T47D (cell line): ENCODE measurements around the gene OR8B8.
A peak's percentile ranks its signal among the peaks of the same experiment; 100 is the strongest.

Source experiments
- DNase-seq, 2 experiments: peaks; one replicate each; pipeline versions ENCODE4 v3.0.0 to v3.0.0-alpha.2; 2011 to 2012; ENCODE audit warnings: low read depth in 1 of 2, low spot score in 1 of 2
- JUND ChIP-seq: IDR thresholded peaks from 2 replicates; pipeline ENCODE4 v1.6.1; 2012; ENCODE audit warnings: low read depth
- in situ Hi-C: cut with HindIII; loops from 2 replicates; pipeline ENCODE4 v1.10.0; 2016; ENCODE audit warnings: low sequenced_read_pairs, low pct_unique_long_range_greater_than_20kb

OR8B8 gene, protein sequence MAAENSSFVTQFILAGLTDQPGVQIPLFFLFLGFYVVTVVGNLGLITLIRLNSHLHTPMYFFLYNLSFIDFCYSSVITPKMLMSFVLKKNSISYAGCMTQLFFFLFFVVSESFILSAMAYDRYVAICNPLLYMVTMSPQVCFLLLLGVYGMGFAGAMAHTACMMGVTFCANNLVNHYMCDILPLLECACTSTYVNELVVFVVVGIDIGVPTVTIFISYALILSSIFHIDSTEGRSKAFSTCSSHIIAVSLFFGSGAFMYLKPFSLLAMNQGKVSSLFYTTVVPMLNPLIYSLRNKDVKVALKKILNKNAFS

DNA sequence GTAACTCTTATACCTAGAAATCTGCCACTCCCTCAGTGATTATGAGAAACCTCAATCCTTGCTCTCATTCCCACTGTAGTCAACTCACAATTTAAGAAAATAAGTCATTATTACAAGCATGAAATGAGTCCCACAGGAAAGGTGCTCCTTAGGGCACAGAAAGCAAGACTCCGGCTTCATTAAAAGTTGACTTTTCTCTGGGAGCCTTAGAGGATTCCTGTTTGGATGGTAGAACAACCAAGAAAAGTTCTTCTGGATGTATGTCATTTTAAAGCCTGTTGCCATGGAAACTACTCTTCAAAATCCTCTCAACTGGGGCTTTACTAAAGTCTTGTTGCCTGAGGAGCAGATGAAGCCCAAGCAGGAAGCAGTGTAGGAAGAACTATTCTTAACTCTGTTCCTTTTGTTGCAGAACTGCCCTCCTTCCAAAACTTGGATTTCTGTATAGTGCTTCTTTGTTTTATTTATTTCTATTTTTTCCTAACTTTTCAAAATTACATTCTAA lies at the start of gene OR8B8:
OR8B8 (minus strand) TSS at position 51 of the 505 bp plus-strand sequence. CDS start 4,611 bp downstream, outside the sequence.
- in situ Hi-C loops: no loop called here
- DNase-seq: no peak
- no peak for TF ChIP-seq JUND

- no peak for DNase-seq
- in situ Hi-C loops: no loop called here
- no peak for TF ChIP-seq JUND
These were observed 47.6 kb upstream of the OR8B8 start for GRCh38 chr11:124493016-124493655.

DNA sequence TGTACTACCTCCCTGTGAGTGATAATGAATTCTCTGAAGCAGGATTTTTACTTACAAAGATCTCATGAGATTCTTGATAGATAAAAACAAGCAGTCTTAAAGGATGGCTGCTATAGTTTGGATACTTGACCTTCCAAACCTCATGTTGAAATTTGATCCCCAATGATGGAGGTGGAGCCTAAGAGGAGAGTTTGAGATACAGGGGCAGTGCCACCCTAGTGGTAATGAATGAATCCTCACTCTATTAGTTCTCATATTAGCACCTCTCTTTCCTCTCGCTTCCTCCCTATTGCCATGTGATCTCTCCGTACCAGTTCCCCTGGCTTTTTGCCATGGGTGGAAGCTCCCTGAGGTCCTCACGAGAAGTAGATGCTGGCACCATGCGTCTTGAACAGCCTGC lies 37.9 kb upstream of the OR8B8 start:
- no peak for TF ChIP-seq JUND
- DNase-seq: no peak
- in situ Hi-C loops: no loop called here

GRCh38 chr11:124482362-124483147 lies 37.1 kb upstream of the OR8B8 start:
- DNase-seq: peak in 1 of 2 experiments; percentile 20
- no peak for TF ChIP-seq JUND
- in situ Hi-C loops: no loop called here

GRCh38 chr11:124481365-124482323 lies 36.1 kb upstream of the OR8B8 start:
- peak; percentile 62 to 77 for DNase-seq
- TF ChIP-seq JUND: no peak
- in situ Hi-C loops: no loop called here

GRCh38 chr11:124479561-124479960 lies 34.1 kb upstream of the OR8B8 start:
- in situ Hi-C loops: no loop called here
- DNase-seq: no peak
- no peak for TF ChIP-seq JUND

DNA sequence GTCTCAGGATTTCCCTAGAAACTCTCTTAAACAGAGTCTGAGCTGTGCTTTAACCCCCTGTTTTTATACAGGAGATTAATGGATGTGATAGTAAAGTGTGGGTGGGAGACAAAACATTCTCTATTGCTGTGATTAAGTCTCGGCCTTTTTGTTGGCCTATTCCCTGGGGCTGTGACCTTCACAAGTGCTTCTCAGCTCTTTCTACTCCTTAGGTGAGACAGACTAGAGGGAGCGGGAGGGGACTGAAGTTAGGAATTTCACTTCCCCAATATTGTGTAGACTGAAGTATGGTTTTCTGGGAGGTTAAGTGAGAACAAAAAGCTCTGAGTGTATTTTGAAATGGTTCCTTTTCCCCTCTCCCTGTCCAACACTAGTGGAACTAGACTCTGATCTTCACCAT lies 29.8 kb upstream of the OR8B8 start:
- TF ChIP-seq JUND: no peak
- in situ Hi-C loops: no loop called here
- DNase-seq: no peak

DNA sequence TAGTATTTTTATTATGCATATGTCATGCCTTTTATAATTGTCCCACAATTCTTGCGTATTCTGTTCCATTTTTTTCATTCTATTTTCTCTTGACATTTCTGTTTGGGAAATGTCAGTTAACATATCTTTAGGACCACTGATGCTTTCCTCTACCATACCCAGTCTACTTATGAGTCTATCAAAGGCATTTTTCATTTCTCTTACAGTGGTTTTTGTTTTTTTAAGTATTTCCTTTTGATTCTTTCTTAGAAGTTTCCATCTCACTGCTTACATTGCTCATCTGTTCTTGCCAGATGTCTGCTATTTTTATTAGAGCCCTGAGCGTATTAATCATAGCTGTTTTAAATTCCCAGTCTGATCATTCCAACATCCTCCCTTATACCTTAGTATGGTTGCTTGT lies 29.3 kb upstream of the OR8B8 start:
- in situ Hi-C loops: no loop called here
- TF ChIP-seq JUND: no peak
- no peak for DNase-seq

- no peak for TF ChIP-seq JUND
- in situ Hi-C loops: no loop called here
- no peak for DNase-seq
These were observed 28.6 kb upstream of the OR8B8 start for GRCh38 chr11:124474079-124474478.

DNA sequence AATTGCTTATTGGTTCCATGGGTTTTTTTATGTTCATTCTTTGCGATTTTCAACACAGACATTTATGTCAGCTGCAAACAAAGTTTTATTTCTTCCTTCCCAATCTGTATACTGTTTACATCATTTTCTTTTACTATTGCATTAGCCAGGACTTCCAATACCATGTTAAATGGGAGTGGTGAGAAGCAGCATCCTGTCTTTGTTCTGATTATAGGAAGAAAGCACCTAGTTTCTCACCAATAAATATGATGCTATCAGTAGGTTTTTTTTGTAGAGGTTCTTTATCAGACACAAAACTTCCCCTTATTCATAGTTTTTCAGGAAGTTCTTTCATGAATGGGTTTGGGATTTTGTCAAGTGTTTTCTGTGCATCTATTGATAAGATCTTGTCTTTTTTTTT lies 28.0 kb upstream of the OR8B8 start:
- in situ Hi-C loops: no loop called here
- TF ChIP-seq JUND: no peak
- DNase-seq: no peak

DNA sequence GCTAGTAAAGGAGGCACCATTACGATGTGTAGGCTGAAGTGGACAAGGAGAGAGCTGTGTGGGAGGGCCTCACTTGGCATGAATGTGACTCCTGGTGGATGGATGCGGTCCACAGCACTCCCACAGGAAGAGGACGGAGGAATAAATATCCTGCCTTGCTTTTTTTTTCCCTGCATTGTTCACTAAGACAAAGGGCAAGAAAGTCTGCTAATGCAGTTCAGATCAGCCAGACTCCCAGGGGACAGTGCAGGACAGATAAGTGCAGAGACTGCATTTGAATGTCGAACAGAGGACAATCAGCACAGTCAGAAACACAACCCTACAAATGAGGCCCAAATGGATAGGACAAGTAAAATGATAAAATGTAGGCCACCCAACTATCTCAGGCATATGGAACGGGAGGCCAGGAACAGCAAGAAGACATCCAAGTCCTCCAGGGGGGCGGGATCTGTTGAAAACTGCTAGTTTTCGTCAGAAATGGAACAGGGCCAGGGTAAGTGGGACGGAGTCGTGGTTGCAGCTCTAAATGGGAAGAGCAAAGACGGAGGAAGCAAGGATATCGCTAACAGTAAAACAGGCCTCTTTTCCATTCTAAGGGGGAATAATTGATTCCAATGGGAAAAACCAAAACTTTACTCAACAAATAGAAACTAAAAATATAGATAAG lies 25.2 kb upstream of the OR8B8 start:
- no peak for TF ChIP-seq JUND
- DNase-seq: no peak
- in situ Hi-C loops: no loop called here
